Activated B cell treated with CpG ODN at 0.5 μM for 24 hours (primary cell): ENCODE results near the gene KCNN1. TPM values are rescaled to one million over a fixed set of nuclear protein-coding genes. Genes with fewer than 3 reads are reported as not detected.

ENCODE experiments used
- ATAC-seq: fragments of 200-7000 bp; cut with Tn5 transposase; one replicate; pipeline ENCODE4 v1.10.0; 2021; ENCODE audit warnings: low read depth, mild to moderate bottlenecking, moderate library complexity
- CTCF ChIA-PET: fragments of 350-600 bp; sonication (Branson Sonifier 250); formaldehyde crosslinking; loops from one replicate; lab custom pipeline; 2021; ENCODE audit warnings: antibody characterized with exemption; lab: Charles Lee
- POLR2A ChIA-PET: fragments of 350-600 bp; sonication (Branson Sonifier 250); formaldehyde crosslinking; loops from one replicate; lab custom pipeline; 2021; ENCODE audit warnings: antibody characterized with exemption; lab: Charles Lee
- DNase-seq: peaks from one replicate; pipeline ENCODE4 v3.0.0; 2022
- H3K27ac Mint-ChIP-seq: one replicate; pipeline ENCODE4 v1.8.0; 2020; ENCODE audit warnings: mixed read lengths
- H3K27me3 Mint-ChIP-seq: one replicate; pipeline ENCODE4 v1.8.0; 2021; ENCODE audit warnings: mixed read lengths
- H3K36me3 Mint-ChIP-seq: one replicate; pipeline ENCODE4 v1.8.0; 2021; ENCODE audit warnings: low read depth, mixed read lengths
- H3K4me1 Mint-ChIP-seq: one replicate; pipeline ENCODE4 v1.8.0; 2021; ENCODE audit warnings: mixed read lengths
- H3K4me3 Mint-ChIP-seq: one replicate; pipeline ENCODE4 v1.8.0; 2020; ENCODE audit warnings: mild to moderate bottlenecking, mixed read lengths
- H3K9me3 Mint-ChIP-seq: one replicate; pipeline ENCODE4 v1.8.0; 2020; ENCODE audit warnings: mixed read lengths
- CTCF ChIP-seq: fragments of 200-600 bp; IDR thresholded peaks from one replicate; pipeline ENCODE4 v1.8.0; 2022; ENCODE audit warnings: antibody characterized with exemption, mild to moderate bottlenecking
- intact Hi-C: fragments of 100-400 bp; cut with micrococcal nuclease; formaldehyde crosslinking; loops from one replicate; pipeline ENCODE4 v1.15.1; 2024
- total RNA-seq: library from RNA; stranded (reverse); gene quantifications from 2 replicates; pipeline ENCODE4 v1.2.3, GENCODE V29; 2022

The KCNN1 gene
- total RNA-seq, 1 donor from 2014 or later: not detected

GRCh38 chr19:17947815-17948513 lies 18.9 kb upstream of the KCNN1 start:
- POLR2A ChIA-PET: interaction anchor here (0.6 to 4.2 kb wide), 19 partner anchors 10 to 898 kb away, joined by 3 to 45 read pairs (median 5); partner anchors contain the start of genes ARRDC2, CCDC124, FCHO1 and LSM4
- CTCF ChIA-PET: interaction anchor here (0.7 to 5.3 kb wide), 5 partner anchors 10 to 52 kb away, joined by 3 to 17 read pairs (median 3); partner anchors contain the start of gene CCDC124
- no peak overlapping the region for H3K27ac Mint-ChIP-seq

GRCh38 chr19:17948514-17948900 lies 18.4 kb upstream of the KCNN1 start:
- Mint-ChIP-seq H3K36me3 (peaks cover 5% of the 10 kb centered on the region), H3K4me3 (peak overlapping the region; percentile 74), H3K27me3 (peaks cover 16% of the 10 kb centered on the region), H3K4me1 (peaks cover 60% of the 10 kb centered on the region), H3K9me3 (no peaks in the 10 kb centered on the region), H3K27ac (no peak overlapping the region)
- no peak for ATAC-seq
- no peak for TF ChIP-seq CTCF
- CTCF ChIA-PET: interaction anchor here (1.3 to 5.3 kb wide), 2 partner anchors 10 to 48 kb away, joined by 3 to 17 read pairs; no protein-coding TSS in a partner anchor
- intact Hi-C loops: loop anchor here (1.0 to 10.0 kb wide), 4 partner anchors 53 to 466 kb away; partner anchors contain the start of genes MAST3 and SSBP4
- POLR2A ChIA-PET: interaction anchor here (0.8 to 4.2 kb wide), 5 partner anchors 16 to 255 kb away, joined by 3 to 45 read pairs (median 8); partner anchors contain the start of genes CCDC124 and RAB3A
- no peak for DNase-seq

More at GRCh38 chr19:17947815-17948513, 18.9 kb upstream of the KCNN1 start:
- peaks cover 59% of the 10 kb centered on the region for H3K4me1 Mint-ChIP-seq
- intact Hi-C loops: loop anchor here (1.0 to 10.0 kb wide), 6 partner anchors 31 to 467 kb away; partner anchors contain the start of genes MAST3, RAB3A and SSBP4
- H3K27me3 Mint-ChIP-seq: peaks cover 12% of the 10 kb centered on the region
- DNase-seq (peak; percentile 98), ATAC-seq (peak; percentile 63)
- H3K9me3 Mint-ChIP-seq: no peaks in the 10 kb centered on the region
- peaks cover 5% of the 10 kb centered on the region for H3K36me3 Mint-ChIP-seq
- peak overlapping the region; percentile 74 for H3K4me3 Mint-ChIP-seq
- TF ChIP-seq CTCF: no peak

- intact Hi-C loops: loop anchor here (1.0 to 10.0 kb wide), 4 partner anchors 52 to 466 kb away; partner anchors contain the start of genes MAST3 and SSBP4
Measured at GRCh38 chr19:17948931-17949930, 17.7 kb upstream of the KCNN1 start.

GRCh38 chr19:17949956-17950309 lies 17.0 kb upstream of the KCNN1 start:
- peak overlapping the region; percentile 83 for H3K27ac Mint-ChIP-seq
- H3K4me3 Mint-ChIP-seq: peak overlapping the region; percentile 74
- no peaks in the 10 kb centered on the region for H3K9me3 Mint-ChIP-seq
- H3K4me1 Mint-ChIP-seq: peaks cover 60% of the 10 kb centered on the region
- POLR2A ChIA-PET: interaction anchor here (0.6 to 1.6 kb wide), 6 partner anchors 14 to 173 kb away, joined by 3 to 8 read pairs (median 4); partner anchors contain the start of genes CCDC124 and RPL18A
- intact Hi-C loops: loop anchor here (5.0 to 10.0 kb wide), 2 partner anchors 147 to 465 kb away; partner anchors contain the start of genes MAST3 and SSBP4
- ATAC-seq (no peak), DNase-seq (no peak)
- H3K36me3 Mint-ChIP-seq: no peaks in the 10 kb centered on the region
- no peak for TF ChIP-seq CTCF
- H3K27me3 Mint-ChIP-seq: peaks cover 25% of the 10 kb centered on the region
- CTCF ChIA-PET: interaction anchor here (1.3 to 5.3 kb wide), 2 partner anchors 12 to 17 kb away, joined by 4 to 17 read pairs; partner anchors contain the start of gene CCDC124

More at GRCh38 chr19:17948931-17949930, 17.7 kb upstream of the KCNN1 start:
- Mint-ChIP-seq H3K27me3 (peaks cover 22% of the 10 kb centered on the region), H3K27ac (peak overlapping the region; percentile 83), H3K4me3 (peak overlapping the region; percentile 74), H3K9me3 (no peaks in the 10 kb centered on the region), H3K4me1 (peaks cover 60% of the 10 kb centered on the region), H3K36me3 (peaks cover 2% of the 10 kb centered on the region)
- ChIA-PET CTCF (interaction anchor here (1.3 to 5.3 kb wide), 3 partner anchors 11 to 47 kb away, joined by 3 to 17 read pairs (median 4); partner anchors contain the start of gene CCDC124), POLR2A (interaction anchor here (0.6 to 4.2 kb wide), 11 partner anchors 14 to 255 kb away, joined by 3 to 45 read pairs (median 5); partner anchors contain the start of genes CCDC124, RAB3A and RPL18A)
- DNase-seq (peak; percentile 44), ATAC-seq (no peak)
- TF ChIP-seq CTCF: no peak
